ENCODE results near the gene POU2F2. TPM values are rescaled to one million over a fixed set of nuclear protein-coding genes. Genes with fewer than 3 reads are reported as not detected.

Gene POU2F2
- total and polyA plus RNA-seq, 10 of the 15 experiments (the other 5 are each of a cell fraction or from before 2014, with no cell fraction given) = 4.4 to 62.4 (median 37.9) TPM

DNA sequence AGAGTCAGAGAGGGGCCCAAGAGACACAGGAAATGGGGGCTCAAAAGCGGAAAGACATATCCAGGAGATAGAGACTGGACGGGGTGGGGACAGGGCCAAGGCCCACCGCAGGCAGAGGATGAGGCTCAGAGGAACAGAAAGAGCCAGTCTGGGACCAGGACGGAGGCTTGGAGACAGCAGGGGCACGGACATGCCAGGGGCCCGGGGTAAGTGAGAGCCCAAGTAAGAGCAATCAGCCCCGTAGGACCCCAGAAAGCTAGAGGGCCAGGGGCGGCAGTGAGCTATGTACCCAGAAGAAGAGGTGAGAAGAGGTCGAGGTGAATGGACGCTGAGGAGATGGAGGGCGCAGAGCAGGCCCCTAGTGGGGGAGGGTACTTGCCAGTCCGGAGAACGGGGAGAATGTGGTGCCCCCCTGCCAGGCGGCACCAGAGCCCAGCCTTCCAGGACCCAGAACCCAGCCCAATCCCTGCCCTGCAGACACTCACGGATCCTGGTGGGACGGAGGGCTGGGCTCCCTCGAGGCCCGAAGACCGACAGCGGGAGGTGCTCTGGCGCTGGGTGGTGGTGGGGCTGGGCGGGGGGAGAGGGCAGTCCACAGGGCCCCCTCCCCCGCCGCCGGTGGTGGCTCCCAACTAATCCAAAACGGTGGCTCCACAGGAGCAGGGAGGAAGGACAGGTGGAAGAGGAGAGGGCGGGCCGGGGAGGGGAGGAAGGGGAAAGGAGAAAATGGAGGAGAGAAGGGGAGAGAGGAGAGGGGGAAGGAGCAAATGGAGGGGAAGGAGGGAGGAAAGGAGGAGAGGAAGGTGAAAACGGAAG, 63.3 kb downstream of the POU2F2 start:
- H2AFZ ChIP-seq (ENCODE audit: control insufficient read depth, low read depth, low read length) = no peak overlapping the region

More for the DNA sequence above, 63.3 kb downstream of the POU2F2 start:
- Histone ChIP-seq H3K27ac (ENCODE audit: control insufficient read depth, insufficient read depth) (no peak overlapping the region), H4K20me1 (ENCODE audit: control insufficient read depth, insufficient read depth) (no peaks in the 10 kb centered on the region), H3K4me1 (ENCODE audit: control insufficient read depth, insufficient read depth, low read length) (no peaks in the 10 kb centered on the region), H3K9ac (ENCODE audit: control insufficient read depth, insufficient read depth, low read length) (no peak overlapping the region), H3K4me3 (no peak overlapping the region), H3K27me3 (replicated peaks in 1 of 2; ENCODE audit: control insufficient read depth in 2 of 2, insufficient read depth in 2 of 2, low read length in 1 of 2) (peaks cover 15 to 17% of the 10 kb centered on the region in 2 experiments), H3K9me3 (replicated peaks; ENCODE audit: control insufficient read depth, insufficient read depth, low read length) (no peaks in the 10 kb centered on the region), H3K79me2 (ENCODE audit: control insufficient read depth, insufficient read depth, low read length) (no peaks in the 10 kb centered on the region), H3K4me2 (ENCODE audit: control insufficient read depth, insufficient read depth) (no peak overlapping the region), H3K36me3 (ENCODE audit: control insufficient read depth in 2 of 2, insufficient read depth in 2 of 2, low read length in 1 of 2) (no peaks in the 10 kb centered on the region)
- FAIRE-seq = no peak
- ChIA-PET RAD21 (ENCODE audit: unreplicated experiment) (no interaction called here), CTCF (no interaction called here), SMC1A (ENCODE audit: uncharacterized antibody, unreplicated experiment) (no interaction called here), POLR2A (interaction anchor here (0.7 kb wide), 1 partner anchor 1656 kb away, joined by 3 read pairs; no protein-coding TSS in a partner anchor)
- TF ChIP-seq CREM (IDR thresholded peaks at IDR 0.05; ENCODE audit: low read depth) (no peak), ATF2 (IDR thresholded peaks at IDR 0.05; ENCODE audit: low read length) (no peak), ESRRA (IDR thresholded peaks at IDR 0.05; ENCODE audit: low read length) (no peak), ASH2L (IDR thresholded peaks at IDR 0.05; ENCODE audit: borderline replicate concordance, low read depth) (no peak), REST (IDR thresholded peaks at IDR 0.05; ENCODE audit: low read depth, low read length) (no peak), RUNX3 (IDR thresholded peaks at IDR 0.05; ENCODE audit: low read length) (no peak), SRF (IDR thresholded peaks at IDR 0.05; ENCODE audit: low read depth in 2 of 2, low read length in 2 of 2) (no peak), ZBTB33 (IDR thresholded peaks at IDR 0.05) (no peak), JUNB (IDR thresholded peaks at IDR 0.05) (no peak)
- TF ChIP-seq, protein P1, sequence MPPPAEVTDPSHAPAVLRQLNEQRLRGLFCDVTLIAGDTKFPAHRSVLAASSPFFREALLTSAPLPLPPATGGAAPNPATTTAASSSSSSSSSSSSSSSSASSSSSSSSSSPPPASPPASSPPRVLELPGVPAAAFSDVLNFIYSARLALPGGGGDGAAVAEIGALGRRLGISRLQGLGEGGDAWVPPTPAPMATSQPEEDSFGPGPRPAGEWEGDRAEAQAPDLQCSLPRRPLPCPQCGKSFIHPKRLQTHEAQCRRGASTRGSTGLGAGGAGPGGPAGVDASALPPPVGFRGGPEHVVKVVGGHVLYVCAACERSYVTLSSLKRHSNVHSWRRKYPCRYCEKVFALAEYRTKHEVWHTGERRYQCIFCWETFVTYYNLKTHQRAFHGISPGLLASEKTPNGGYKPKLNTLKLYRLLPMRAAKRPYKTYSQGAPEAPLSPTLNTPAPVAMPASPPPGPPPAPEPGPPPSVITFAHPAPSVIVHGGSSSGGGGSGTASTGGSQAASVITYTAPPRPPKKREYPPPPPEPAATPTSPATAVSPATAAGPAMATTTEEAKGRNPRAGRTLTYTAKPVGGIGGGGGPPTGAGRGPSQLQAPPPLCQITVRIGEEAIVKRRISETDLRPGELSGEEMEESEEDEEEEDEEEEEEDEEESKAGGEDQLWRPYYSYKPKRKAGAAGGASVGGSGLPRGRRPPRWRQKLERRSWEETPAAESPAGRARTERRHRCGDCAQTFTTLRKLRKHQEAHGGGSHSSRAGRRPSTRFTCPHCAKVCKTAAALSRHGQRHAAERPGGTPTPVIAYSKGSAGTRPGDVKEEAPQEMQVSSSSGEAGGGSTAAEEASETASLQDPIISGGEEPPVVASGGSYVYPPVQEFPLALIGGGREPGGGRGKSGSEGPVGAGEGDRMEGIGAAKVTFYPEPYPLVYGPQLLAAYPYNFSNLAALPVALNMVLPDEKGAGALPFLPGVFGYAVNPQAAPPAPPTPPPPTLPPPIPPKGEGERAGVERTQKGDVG (CRISPR knock-in tag; IDR thresholded peaks at IDR 0.05) = no peak
- TF ChIP-seq, protein P2, sequence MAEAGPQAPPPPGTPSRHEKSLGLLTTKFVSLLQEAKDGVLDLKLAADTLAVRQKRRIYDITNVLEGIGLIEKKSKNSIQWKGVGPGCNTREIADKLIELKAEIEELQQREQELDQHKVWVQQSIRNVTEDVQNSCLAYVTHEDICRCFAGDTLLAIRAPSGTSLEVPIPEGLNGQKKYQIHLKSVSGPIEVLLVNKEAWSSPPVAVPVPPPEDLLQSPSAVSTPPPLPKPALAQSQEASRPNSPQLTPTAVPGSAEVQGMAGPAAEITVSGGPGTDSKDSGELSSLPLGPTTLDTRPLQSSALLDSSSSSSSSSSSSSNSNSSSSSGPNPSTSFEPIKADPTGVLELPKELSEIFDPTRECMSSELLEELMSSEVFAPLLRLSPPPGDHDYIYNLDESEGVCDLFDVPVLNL (IDR thresholded peaks at IDR 0.05; ENCODE audit: low read depth, low read length) = no peak
- intact Hi-C loops (cut with micrococcal nuclease; ENCODE audit: unreplicated experiment) (no loop called here), in situ Hi-C loops (cut with MboI) (no loop called here)
- no peak for ATAC-seq
- BruUV-seq (replicated peaks) = no TSS peak
- DNase-seq (ENCODE audit: low read depth, low spot score) = no peak
- WGBS (ENCODE audit: insufficient coverage, insufficient replicate concordance, low lambda C conversion rate, missing lambda C conversion rate) = 22% methylated on average over 17 of the region's 29 CpGs

All from GM12878 (cell line).